Mesenteric fat pad (tissue), 1 donor: ENCODE data around the gene TNFAIP8L1. TPM values are rescaled to one million over a fixed set of nuclear protein-coding genes. Genes with fewer than 3 reads are reported as not detected.
"Not testable (repeated sequence)": the region's sequence is repeated elsewhere in the genome, so short reads cannot be mapped to it uniquely, and the experiment has no call there.

ENCODE experiments used
- DNase-seq: peaks from one replicate; pipeline ENCODE4 v3.0.0-alpha.2; 2020; ENCODE audit warnings: low spot score
- total RNA-seq: library from RNA; stranded (reverse); fragmentation: NEBNext Ultra II Directional; extraction: Animal tissue kit (Norgen Biotek cat#: 25700); gene quantifications from one replicate; pipeline ENCODE4 v1.2.1, GENCODE V29; 2021
- donor health status: DM: yes; HTN: yes; CAD: no.

Gene TNFAIP8L1
- total RNA-seq, 1 donor from 2014 or later: 6.9 TPM

DNA sequence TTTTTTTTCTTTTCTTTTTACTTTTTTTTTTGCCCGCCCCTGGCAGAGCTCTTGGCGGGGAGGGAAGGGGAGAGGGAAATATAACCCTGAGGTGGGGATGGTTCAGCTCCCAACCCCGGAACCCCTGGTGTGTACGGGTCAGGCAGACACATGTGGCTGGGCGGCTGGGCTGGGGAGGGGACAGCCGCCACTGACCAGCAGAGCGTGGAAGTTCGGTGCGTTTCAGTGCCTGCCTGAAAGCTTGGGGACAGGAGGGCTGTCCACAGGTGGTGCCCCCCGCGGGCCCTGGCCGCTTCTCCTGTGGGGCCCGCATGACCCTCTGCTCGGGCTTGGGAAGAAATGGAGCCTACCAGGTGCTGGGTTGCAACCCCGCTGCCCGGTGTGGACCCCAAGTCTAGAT lies 36.0 kb downstream of the TNFAIP8L1 start:
- no peak for DNase-seq

DNA sequence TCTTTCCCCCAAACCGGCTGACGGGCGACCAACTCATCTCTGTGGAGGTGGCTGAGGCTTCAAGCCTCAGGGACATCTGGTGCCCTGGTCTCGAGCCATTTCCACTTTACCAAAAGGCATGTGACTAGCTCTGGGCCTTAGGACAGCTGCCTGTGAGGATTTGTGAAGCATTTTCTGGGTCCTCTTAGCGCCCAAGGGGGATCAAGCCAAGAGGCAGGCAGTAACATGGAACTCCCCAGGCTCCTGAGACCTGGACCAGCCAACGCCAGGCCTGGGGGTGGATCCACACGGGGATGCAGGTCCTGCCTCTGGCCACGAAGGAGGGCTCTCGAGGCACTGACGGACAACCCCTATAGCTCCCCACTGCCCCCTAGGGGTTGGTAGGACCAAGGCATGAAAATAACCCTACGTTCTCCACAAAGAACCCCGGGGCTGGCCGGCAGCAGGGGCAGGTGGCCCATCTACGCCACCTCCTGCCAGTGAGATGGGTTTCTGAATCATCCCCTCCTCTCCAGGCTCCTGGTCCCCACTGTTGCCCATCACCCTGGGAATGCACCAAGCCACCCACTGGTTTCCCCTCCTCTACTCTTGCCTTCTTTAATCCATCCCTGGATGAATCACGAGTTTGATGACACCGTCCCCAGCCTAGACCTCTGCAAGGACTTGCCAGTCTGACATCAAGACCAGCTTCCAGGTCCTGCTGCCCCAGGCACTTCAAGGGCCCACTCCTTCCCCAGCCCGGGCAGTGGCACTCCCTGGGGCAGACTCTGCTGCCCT lies 37.8 kb downstream of the TNFAIP8L1 start:
- DNase-seq: no peak

DNA sequence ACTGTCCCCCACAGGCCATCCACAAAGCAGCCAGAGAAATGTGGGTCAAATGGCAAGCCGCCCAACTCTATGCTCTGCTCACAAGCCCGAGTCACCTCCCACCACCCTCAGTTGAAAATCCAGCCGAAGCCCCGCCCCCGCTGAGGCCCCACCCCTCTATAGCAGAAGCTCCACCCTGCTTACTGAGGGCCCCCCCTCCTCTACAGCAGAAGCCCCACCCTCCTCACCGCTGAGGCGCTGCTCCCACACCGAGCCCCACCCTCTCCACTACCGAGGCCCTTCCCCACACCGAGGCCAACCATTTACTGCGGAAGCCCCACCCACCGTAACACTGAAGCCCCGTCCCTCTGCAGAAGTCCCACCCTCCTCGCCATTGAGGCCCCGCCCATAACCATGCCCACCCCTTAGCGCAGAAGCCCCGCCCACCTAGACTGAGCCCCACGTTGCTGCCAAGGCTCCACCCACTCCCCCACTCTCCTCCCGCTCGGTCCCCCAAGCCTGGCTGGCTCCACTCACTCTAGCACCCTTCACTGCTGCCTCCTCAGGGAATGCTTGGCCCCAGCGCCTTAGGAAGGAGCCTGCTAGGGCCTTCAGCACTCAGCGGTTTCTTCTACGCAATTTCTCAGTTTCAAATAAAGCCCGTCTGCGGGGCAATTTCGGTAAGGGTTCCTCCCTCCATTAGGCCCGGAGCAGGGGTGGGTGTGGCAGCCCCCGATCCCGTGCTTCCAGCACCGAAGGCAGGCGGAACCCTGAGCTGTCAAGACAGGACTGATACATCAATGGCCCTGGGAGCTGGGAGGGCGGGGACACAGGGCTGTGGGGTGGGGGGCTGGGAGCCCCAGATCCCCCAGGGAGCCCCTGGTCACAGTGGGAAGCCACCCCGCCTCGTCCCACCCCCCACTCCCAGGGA lies 39.8 kb downstream of the TNFAIP8L1 start:
- no peak for DNase-seq

DNA sequence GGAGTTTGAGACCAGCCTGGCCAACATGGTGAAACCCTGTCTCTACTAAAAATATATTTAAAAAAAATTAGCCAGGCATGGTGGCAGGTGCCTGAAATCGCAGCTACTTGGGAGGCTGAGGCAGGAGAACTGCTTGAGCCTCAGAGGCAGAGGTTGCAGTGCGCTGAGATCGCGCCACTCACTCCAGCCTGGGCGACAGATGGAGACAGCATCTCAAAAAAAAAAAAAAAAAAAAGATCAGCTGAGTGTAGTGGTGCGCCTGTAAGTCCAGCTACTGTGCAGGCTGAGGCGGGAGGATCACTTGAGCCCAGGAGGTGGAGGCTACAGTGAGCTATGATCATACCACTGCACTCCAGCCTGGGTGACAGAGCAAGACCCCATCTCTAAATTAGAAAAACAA lies 40.7 kb downstream of the TNFAIP8L1 start:
- not testable (repeated sequence) for DNase-seq

DNA sequence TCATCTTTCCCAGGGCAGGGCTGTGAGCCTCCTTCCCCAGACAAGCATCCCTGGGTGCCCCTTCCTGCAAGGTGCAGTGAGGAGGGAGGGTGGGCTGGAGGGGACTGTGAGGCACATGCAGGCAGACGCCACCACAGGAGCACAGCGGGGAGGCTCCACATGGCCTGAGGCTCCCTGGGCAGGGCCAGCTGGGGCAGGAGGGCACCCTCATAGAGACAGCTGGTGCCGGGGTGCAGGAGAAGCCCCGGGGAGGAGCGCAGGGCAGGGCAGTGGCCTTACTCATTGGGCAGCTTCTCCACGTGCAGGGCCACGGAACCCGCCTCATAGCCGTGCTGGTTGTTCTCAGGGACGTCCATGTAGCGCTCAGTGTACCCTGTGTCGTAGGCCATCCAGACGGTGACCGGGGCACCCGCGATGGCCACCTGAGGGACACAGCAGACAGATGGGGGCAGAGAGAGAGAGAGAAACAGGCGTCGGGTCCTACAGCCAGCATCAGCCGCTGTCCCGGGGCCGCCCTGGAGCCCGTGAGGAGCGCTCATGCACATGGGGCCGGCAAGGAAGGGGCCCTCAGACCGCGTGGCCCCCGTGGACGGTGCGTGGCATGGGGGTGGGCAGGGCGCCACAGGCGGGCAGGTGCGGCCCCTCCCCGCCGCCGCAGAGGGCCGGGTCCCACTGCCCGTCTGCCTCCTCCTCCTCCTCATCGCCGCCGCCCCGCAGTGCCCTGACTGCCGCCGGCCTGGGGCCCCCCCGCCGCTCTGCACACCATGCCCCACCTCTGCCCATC lies 43.3 kb downstream of the TNFAIP8L1 start:
- no peak for DNase-seq

DNA sequence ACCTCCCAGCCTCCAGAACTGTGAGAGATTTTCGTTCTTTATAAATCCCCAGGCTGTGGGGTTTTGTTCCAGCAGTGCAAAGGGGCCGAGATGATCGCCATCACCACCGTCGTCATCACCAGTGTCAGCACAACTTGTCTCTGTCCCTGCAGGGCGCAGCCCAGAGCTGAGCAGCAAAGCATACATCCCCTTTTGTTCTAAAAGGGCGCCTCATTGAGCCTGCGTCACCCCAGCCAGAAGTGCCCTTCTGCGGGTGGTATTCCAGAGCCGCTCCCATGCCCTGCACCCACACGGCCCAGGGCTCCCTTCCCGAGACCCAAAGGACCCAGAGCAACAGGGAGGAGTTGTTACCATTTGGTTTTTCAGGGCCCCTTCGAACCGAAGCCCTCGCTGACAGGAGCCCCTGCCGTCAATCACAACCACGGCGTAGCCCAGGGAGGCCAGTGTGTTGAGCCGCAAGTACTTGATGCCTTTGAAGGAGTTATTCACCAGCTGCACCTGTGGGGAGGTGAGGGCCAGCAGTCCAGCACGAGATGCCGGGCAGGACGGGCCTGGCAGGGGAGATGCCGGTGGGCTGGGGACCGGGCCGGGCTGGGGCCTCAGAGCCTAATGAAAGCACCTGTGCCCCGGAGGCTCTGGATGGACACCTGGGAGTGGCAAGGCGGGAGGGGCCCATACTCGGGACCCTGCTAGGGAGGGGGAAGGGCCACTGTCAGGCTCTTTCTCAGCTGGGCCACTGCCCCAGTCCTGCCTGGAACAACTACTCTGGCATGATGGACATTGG lies 45.2 kb downstream of the TNFAIP8L1 start:
- DNase-seq: no peak

DNA sequence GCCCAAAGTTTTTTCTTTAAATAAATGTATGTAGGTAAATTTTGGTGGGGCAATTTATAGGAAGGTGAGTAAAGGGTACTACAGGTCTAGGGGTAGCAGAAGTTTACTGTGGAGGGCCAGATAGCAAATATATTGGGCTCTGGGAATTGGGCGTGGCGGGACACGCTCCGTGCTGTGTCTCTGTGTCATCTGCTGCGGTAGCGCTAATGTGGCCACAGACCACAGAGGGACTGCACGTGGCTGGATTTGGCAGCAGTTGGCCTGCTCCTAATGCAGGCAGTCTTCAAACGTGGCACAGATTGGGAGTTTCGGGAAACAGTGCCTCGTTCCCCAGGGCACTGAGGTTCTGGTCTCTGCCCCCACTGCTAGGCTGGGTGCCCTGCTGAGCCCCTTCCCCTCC lies 47.4 kb downstream of the TNFAIP8L1 start:
- no peak for DNase-seq

DNA sequence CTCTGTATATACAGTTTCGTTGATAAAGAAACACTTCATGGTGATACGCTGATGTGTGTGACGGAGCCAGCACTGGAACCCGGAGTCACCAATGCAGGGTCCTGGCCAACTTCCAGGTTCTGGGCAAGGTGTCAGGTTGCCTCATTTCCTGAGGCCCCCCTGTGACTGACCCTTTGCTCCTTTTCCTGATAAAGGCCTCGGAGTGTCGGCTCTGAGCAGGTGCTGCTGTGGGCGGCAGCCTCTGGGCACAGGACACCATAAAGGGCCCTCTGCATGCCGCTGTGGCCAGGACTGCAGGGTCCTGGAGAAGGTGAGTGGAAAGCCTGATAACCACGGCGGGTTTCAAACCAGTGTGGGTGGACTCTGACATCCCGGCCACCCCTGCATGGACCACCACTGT lies 48.1 kb downstream of the TNFAIP8L1 start:
- no peak for DNase-seq

DNA sequence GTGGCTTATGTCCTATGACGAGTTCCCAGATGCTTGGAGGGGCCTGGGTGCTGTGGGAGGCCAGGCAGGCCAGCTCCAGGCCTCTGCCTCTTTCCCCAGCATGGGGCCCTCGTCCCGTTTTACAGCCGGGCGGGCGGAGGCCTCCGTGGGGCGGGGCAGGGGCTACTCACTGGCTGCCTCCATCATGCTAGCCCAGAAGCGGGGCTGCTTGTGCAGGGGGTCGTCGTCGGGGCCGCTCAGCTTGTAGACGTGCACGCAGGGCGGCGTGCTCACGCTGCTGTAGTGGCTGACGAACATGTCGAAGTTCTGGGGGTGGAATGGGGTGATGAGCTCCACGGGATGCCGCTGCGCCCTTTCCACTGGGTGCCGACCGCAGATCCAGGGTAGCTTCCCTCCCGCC lies 49.3 kb downstream of the TNFAIP8L1 start:
- no peak for DNase-seq

DNA sequence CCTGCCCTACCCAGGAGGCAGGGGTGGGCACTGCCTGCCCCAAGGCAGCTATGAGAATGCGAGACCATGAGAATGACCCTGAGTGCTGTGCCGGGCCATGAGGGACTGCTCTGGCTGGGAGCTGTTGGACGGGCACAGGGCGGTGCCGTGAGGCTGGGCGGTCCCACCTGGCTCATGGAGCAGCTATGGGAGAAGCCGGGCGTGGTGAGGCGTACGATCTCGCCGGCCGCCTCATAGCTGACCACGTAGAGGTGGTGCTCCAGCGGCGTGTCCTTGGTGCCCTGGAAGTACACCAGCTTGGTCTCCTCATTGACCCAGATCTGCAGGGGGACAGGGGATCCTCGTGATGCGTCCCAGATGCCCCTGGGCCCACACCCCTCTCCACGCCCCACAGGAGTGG lies 50.1 kb downstream of the TNFAIP8L1 start:
- no peak for DNase-seq

DNA sequence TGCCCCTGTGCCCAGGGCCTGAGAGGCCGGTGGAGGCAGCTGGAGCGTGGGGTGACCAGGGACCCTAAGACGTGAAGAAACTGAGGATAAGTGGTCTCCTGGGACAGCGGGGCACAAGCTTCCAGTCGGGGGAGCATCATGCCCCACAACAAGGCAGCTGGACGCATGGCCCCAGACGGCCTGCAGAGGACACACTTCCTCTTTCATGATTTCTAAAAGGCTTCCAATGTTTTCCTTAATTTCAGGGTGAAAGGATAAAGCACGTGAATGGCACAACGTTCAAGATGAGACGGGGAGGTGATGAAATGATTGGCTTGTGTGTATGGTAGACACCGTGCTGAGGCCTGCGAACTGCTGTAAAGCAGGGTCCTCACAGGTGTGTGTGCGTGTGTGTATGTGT lies 51.0 kb downstream of the TNFAIP8L1 start:
- DNase-seq: no peak

DNA sequence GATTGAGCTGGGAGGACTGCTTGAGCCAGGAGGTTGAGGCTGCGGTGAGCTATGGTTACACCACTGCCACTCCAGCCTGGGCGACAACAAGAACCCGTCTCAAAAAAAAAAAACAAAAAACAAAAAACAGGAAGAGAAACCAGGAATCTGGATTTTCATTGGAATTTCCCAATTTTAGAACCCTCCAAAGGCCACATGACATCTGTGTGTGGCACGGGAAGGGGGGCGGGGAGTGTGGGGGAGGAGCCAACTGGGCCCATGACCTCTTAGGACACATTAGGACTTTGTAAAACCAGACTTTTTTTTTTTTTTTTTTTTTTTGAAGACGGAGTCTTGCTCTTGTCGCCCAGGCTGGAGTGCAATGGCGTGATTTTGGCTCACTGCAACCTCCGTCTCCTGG lies 52.1 kb downstream of the TNFAIP8L1 start:
- no peak for DNase-seq

DNA sequence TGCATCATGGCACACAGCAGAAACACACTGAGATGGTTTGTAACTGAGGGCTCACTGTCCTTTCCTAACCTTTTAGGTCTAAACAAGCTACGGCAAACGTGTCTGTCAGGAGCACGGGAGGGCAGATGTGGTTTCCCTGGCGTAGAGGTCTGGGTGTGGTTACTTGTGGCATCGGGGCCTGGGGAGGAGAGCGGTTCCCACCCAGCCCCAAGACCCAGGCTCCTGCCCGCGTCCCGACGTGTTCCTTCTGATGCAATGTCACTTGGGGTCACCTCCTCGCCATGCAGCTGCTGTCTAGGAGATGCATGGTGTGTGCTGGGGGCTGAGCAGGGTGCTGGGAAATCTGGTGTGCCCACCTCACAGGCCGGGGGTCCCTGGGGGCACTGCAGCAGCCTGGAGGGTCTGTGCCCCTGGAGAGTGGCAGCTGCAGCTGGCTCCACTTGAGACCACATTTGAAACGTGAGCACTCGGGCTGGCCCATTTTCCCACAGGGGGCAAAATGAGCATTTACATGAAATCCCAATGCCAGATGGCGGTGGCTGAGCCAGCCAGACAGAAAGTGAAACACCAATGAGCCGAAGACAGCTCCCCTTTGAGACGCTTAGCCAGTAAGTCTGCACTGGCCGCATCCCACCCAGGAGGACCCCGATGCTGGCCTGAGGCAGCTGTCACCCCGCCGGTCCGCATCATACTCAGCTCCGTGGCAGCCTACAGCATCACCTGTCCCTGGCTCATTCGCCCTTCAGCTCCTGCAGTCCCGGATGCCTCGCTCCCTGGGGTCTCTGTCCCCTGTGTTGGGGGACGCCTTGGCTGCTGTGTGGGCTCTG lies 53.1 kb downstream of the TNFAIP8L1 start:
- no peak for DNase-seq

DNA sequence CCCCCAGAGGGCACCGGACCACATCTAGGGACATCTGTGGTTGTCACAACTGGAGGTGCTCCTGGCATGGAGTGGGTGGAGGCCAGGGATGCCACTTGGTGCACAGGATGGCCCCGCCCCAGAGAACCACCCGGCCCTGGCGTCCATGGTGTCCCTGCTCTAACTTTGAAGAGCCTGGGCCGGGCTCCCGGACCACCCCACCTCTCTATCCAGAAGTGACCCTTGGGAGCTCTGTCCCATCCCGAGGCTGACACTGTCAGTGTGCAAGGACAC lies 53.7 kb downstream of the TNFAIP8L1 start:
- no peak for DNase-seq

DNA sequence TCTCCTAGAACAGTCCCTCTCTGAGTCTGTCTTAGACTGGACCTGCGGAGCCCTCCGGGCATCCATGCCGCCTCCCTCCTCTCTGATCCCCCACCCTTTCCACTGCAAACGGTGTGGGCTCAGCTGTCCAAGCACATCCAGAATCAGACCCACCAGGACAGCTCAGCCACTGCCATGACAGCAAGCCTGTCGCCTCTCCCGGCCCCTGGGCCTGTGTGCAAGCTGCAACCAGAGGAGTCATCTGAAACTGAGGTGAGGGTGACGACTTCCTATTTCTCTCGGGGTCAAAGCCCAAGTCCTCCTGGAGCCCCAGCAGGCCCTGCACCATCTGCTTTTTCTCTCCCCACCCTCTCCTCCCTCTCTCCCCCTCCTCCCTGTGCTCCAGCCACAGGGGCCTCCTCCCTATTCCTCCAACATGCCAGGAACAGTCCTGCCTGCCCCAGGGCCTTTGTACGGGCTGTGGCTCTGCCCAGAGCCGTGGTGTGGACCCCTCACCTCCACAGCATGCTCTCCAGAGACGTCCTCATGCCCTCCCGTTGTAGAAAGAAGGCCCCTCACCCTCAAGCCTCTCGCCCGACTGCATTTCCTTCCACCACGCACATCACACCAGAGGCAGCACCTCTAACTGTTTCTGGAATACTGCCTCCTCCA lies 54.3 kb downstream of the TNFAIP8L1 start:
- DNase-seq: no peak

DNA sequence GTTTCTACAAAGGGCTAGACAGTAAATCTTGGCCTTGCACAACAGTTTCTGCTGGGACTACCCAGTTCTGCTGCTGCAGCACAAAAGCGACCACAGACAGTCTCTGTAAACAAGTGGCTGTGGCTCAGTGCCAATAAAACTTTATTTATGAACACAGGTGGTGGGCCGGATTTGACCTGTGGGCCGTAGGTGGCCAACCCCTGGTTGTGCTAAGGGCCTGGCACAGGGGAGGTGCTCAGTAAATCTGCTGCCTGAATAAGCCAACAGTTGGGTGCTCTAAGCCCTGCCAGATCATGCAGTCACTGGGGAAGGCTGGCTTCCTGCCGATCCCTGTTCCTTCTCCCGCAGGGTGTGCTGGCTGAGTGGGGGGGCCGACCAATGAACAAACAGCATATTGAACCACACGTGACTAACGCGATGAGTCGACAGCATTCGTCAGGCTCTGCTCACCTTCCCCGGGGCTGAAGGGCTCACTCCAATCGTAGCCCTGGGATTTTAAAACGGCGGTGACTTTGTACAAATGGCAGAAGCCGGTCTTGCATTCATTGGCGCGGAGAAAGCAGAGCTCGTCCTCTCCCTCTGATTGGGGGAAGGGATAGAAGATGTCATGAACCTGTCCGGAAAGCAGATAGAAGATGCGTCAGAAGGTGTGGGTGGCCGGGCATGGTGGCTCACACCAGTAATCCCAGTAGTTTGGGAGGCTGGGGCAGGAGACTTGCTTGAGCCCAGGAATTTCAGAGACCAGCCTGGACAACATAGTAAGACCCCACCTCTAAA lies 55.1 kb downstream of the TNFAIP8L1 start:
- no peak for DNase-seq

DNA sequence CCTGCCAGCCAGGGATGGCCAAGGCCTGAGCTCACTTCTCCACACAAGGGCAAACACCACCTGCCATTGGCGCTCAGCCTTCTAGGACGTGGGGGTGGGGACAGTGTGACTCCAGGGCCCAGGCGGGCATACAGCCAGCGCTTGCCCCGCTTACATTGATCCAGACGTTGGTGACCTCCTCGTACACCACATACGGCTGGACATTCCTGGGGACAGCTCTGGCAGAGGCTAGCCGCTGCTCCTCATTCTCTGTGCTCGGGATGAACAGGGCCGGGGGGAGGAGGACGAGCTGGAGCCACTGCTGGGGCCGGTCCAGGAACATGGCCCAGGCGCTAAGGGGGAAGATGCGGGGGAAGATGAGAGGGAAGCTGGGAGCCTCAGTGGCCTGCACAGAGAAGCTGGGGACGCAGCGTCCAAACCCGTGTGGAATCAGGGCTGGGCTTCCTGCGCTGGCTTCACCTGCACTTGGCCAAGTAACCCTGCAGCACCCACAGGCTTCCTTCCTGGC lies 56.0 kb downstream of the TNFAIP8L1 start:
- DNase-seq: no peak

DNA sequence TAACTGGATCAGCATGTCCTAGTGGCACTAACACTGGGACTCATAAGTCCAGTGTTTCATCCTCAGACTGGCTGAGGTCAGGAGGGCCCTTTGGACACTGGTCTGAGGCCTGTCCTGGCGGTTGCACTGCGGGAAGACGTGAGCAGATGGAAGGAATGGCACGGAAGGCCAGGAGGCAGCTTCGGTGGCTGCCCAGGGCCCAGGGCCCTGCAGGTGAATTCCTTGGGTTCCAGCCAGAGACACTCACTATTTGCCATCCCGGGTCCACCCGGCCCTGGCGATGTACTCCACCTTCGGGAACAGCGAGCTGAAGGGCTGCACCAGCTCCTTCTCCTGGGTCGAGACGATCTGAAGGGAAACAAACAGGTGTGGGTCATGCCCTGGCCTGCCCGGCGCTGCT lies 58.0 kb downstream of the TNFAIP8L1 start:
- DNase-seq: no peak
